ENCODE measurements around the gene WLS.

WLS gene

DNA sequence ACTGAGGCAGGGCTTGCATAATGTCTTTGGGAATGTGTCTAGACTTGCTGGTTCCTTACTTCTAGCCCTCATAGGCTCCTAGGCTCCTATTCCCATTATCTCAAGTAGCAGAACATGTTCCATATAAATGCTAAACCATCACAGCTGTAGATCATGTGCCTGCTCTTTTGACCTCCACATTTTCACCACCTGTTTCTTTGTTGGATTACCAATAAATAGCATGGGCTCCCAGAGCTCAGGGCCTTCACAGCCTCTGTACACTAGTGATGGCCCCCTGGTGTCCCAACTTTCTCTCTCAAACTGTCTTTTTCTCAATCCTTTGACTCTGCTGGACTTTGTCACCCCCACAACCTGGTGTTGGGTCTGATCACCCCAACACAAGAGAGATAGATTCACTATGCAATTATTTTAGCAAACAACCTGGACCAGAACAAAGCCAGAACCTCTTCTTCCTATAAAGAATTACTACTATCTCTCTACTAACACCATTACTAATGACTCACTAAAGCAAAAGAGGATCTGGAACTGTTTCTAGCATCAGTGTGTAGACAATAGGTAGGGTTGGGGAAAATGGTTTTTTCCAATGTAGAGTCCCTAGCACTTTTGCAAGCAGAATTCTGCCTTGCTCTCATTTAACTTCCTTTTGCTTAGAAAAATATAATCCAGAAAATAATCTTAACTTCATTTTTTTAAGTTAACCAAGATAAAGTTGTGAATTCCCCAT lies 51.7 kb downstream of the WLS start:
- no peak overlapping the region for H2AFZ ChIP-seq (ENCODE audit: low read depth, low read length, severe bottlenecking)
- no peaks in the 10 kb centered on the region for H3K79me2 ChIP-seq (ENCODE audit: insufficient read depth, low read length)
- H4K20me1 ChIP-seq (ENCODE audit: low read depth, low read length): no peaks in the 10 kb centered on the region
- no peak overlapping the region for H3K9ac ChIP-seq (ENCODE audit: low read length)
- no peaks in the 10 kb centered on the region for H3K27me3 ChIP-seq (ENCODE audit: low read length)
- H3K4me2 ChIP-seq (ENCODE audit: low read depth, low read length, poor library complexity, severe bottlenecking): no peak overlapping the region
- no peak overlapping the region for H3K27ac ChIP-seq (ENCODE audit: low read depth, low read length)
- H3K36me3 ChIP-seq (ENCODE audit: low read length): no peaks in the 10 kb centered on the region
- H3F3A ChIP-seq (ENCODE audit: insufficient read depth): no peaks in the 10 kb centered on the region
- no peaks in the 10 kb centered on the region for H3K9me2 ChIP-seq (replicated peaks; ENCODE audit: insufficient read depth, low read length)
- no peaks in the 10 kb centered on the region for H3K9me3 ChIP-seq (ENCODE audit: insufficient read depth, low read length)
- TF ChIP-seq, protein P1, sequence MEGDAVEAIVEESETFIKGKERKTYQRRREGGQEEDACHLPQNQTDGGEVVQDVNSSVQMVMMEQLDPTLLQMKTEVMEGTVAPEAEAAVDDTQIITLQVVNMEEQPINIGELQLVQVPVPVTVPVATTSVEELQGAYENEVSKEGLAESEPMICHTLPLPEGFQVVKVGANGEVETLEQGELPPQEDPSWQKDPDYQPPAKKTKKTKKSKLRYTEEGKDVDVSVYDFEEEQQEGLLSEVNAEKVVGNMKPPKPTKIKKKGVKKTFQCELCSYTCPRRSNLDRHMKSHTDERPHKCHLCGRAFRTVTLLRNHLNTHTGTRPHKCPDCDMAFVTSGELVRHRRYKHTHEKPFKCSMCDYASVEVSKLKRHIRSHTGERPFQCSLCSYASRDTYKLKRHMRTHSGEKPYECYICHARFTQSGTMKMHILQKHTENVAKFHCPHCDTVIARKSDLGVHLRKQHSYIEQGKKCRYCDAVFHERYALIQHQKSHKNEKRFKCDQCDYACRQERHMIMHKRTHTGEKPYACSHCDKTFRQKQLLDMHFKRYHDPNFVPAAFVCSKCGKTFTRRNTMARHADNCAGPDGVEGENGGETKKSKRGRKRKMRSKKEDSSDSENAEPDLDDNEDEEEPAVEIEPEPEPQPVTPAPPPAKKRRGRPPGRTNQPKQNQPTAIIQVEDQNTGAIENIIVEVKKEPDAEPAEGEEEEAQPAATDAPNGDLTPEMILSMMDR (IDR thresholded peaks at IDR 0.05; ENCODE audit: insufficient read depth, low read length, poor library complexity, severe bottlenecking): no peak
- no peak for TF ChIP-seq EZH2phosphoT487 (conservative IDR thresholded peaks at IDR 0.05; ENCODE audit: low read length)
- no peak overlapping the region for H3K4me3 ChIP-seq (ENCODE audit: insufficient read depth, low read length, poor library complexity, severe bottlenecking)

DNA sequence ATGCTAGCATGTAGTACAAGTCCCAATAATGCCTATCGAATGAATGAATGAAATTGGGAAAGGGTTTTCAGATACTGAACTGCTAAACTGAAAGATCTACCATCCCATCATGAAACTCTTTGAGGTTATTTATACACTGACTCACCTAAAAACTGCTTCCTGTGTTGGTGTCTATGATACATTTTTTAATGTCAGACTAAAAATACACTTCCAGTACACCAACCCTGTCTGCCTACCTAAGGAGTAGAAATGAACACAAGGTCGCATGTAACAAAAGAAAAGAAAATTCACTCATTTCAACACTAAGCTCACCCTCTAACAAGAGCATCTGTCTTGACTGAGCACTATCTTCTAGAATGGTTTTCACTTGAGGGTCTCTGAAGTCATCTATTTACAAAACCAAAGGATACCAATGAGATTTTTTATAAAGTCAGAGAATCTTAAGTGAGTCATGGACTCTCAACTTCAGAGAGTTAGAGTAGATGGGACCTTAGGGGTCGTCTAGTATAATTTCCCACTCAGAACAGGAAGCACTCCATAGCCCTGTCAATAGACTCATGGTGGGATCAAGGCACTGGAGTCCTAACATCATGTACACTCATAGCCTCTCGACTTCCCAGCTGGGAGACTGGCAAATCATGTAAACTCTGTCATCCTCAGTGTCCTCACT lies 53.4 kb downstream of the WLS start:
- H3K9me2 ChIP-seq (replicated peaks; ENCODE audit: insufficient read depth, low read length): no peaks in the 10 kb centered on the region
- no peaks in the 10 kb centered on the region for H4K20me1 ChIP-seq (ENCODE audit: low read depth, low read length)
- H3K27ac ChIP-seq (ENCODE audit: low read depth, low read length): no peak overlapping the region
- TF ChIP-seq, protein P1 (IDR thresholded peaks at IDR 0.05; ENCODE audit: insufficient read depth, low read length, poor library complexity, severe bottlenecking): no peak
- TF ChIP-seq EZH2phosphoT487 (conservative IDR thresholded peaks at IDR 0.05; ENCODE audit: low read length): no peak
- H3K9ac ChIP-seq (ENCODE audit: low read length): no peak overlapping the region
- no peaks in the 10 kb centered on the region for H3F3A ChIP-seq (ENCODE audit: insufficient read depth)
- H3K79me2 ChIP-seq (ENCODE audit: insufficient read depth, low read length): no peaks in the 10 kb centered on the region
- H3K9me3 ChIP-seq (ENCODE audit: insufficient read depth, low read length): no peaks in the 10 kb centered on the region
- H3K27me3 ChIP-seq (ENCODE audit: low read length): no peaks in the 10 kb centered on the region
- H3K36me3 ChIP-seq (ENCODE audit: low read length): no peaks in the 10 kb centered on the region
- no peak overlapping the region for H3K4me2 ChIP-seq (ENCODE audit: low read depth, low read length, poor library complexity, severe bottlenecking)
- no peak overlapping the region for H2AFZ ChIP-seq (ENCODE audit: low read depth, low read length, severe bottlenecking)
- no peak overlapping the region for H3K4me3 ChIP-seq (ENCODE audit: insufficient read depth, low read length, poor library complexity, severe bottlenecking)

DNA sequence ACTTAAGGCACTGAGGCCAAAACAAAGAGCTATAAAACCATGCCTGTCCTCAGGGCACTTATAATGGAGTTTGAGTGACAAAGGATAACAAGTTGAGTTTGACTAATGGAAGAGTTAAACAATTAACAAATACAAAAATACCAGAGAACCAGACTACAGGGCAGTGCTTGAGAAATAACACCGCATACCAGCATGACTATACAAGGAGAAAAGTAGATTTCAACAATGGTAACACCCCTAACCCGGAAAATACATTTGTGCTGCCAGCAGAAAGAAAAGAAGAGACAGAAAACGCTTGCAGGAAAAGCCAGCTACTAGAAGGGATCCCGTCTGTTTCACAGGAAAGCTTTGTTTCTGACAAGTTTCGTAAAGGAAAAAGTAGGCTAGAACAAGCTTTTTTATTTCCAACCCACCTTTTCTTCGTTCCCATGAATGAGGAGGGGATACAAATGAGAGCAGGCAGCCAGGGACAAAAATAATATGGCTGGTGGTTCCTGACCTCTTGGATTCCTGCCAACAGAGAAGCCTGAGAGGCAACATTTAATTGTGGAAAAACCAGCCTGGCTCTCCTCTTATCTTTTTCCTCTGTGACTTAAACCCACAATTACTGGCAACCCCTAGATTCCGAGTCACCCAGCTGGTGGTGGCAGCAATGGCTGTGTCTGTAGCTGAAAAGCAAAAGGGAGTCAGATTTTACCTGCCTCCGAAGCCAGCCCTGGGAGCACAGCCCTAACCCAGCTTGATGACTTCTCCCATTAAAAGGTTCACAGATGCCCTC lies 56.5 kb downstream of the WLS start:
- TF ChIP-seq, protein P1 (IDR thresholded peaks at IDR 0.05; ENCODE audit: insufficient read depth, low read length, poor library complexity, severe bottlenecking): no peak
- no peak for TF ChIP-seq EZH2phosphoT487 (conservative IDR thresholded peaks at IDR 0.05; ENCODE audit: low read length)

More for the DNA sequence above, 56.5 kb downstream of the WLS start:
- Histone ChIP-seq H3K79me2 (ENCODE audit: insufficient read depth, low read length) (no peaks in the 10 kb centered on the region), H3K9ac (ENCODE audit: low read length) (no peak overlapping the region), H3K36me3 (ENCODE audit: low read length) (no peaks in the 10 kb centered on the region), H2AFZ (ENCODE audit: low read depth, low read length, severe bottlenecking) (no peak overlapping the region), H4K20me1 (ENCODE audit: low read depth, low read length) (no peaks in the 10 kb centered on the region), H3K27me3 (ENCODE audit: low read length) (no peaks in the 10 kb centered on the region), H3K9me2 (replicated peaks; ENCODE audit: insufficient read depth, low read length) (no peaks in the 10 kb centered on the region), H3K9me3 (ENCODE audit: insufficient read depth, low read length) (no peaks in the 10 kb centered on the region), H3K27ac (ENCODE audit: low read depth, low read length) (no peak overlapping the region), H3K4me2 (ENCODE audit: low read depth, low read length, poor library complexity, severe bottlenecking) (no peak overlapping the region), H3K4me3 (ENCODE audit: insufficient read depth, low read length, poor library complexity, severe bottlenecking) (no peak overlapping the region), H3F3A (ENCODE audit: insufficient read depth) (no peaks in the 10 kb centered on the region)

Data from SU-DHL-6 (cell line).